ENCODE results near the gene PNRC2.

GRCh38 chr1:23980728-23981070 lies 21.1 kb downstream of the PNRC2 start:
- TF ChIP-seq CTCF (conservative IDR thresholded peaks at IDR 0.05 in 1 of 2, IDR thresholded peaks at IDR 0.05 in 1 of 2; ENCODE audit: low read depth in 1 of 2, low read length in 2 of 2) (no peak), EZH2 (IDR thresholded peaks at IDR 0.05; ENCODE audit: low read length, missing control alignments) (no peak)

All from fibroblast of lung (primary cell).